Chondrocyte (in vitro differentiated cells): ENCODE data around the gene PTCD2. TPM values are rescaled to one million over a fixed set of nuclear protein-coding genes. Genes with fewer than 3 reads are reported as not detected.
A peak's percentile ranks its signal among the peaks of the same experiment; 100 is the strongest.

ENCODE experiments used
- DNase-seq: peaks from one replicate; pipeline ENCODE4 v3.0.0; 2021; ENCODE audit warnings: mixed read lengths, low spot score
- H3K27ac Mint-ChIP-seq: one replicate; pipeline ENCODE4 v1.8.0; 2021; ENCODE audit warnings: mild to moderate bottlenecking, moderate library complexity, mixed read lengths; ENCODE audit not compliant: unreplicated experiment
- H3K27me3 Mint-ChIP-seq: 2 replicates; pipeline ENCODE4 v1.8.0; 2021; ENCODE audit warnings: low read depth, mixed read lengths
- H3K36me3 Mint-ChIP-seq: 2 replicates; pipeline ENCODE4 v1.8.0; 2021; ENCODE audit warnings: low read depth, mixed read lengths
- H3K4me1 Mint-ChIP-seq: 2 replicates; pipeline ENCODE4 v1.8.0; 2021; ENCODE audit warnings: low read depth, mild to moderate bottlenecking, mixed read lengths
- H3K4me3 Mint-ChIP-seq: one replicate; pipeline ENCODE4 v1.8.0; 2021; ENCODE audit warnings: mild to moderate bottlenecking, moderate library complexity, mixed read lengths; ENCODE audit not compliant: unreplicated experiment
- H3K9me3 Mint-ChIP-seq: 2 replicates; pipeline ENCODE4 v1.8.0; 2021; ENCODE audit warnings: low read depth, mixed read lengths
- total RNA-seq: library from RNA; stranded (reverse); gene quantifications from 3 replicates; pipeline ENCODE4 v1.2.1, GENCODE V29; 2021
- TF ChIP-seq, protein P1 (sequence below): fragments of 200-600 bp; sonication (generic); IDR thresholded peaks from 2 replicates; pipeline ENCODE4 v1.5.0; 2021; ENCODE audit warnings: antibody characterized with exemption, mild to moderate bottlenecking, moderate library complexity

The PTCD2 gene
- total RNA-seq, 1 donor from 2014 or later = 8.5 TPM

GRCh38 chr5:72386639-72387038 is 66.5 kb downstream of the PTCD2 start:
- H3K9me3 Mint-ChIP-seq = no peaks in the 10 kb centered on the region
- TF ChIP-seq, protein P1, sequence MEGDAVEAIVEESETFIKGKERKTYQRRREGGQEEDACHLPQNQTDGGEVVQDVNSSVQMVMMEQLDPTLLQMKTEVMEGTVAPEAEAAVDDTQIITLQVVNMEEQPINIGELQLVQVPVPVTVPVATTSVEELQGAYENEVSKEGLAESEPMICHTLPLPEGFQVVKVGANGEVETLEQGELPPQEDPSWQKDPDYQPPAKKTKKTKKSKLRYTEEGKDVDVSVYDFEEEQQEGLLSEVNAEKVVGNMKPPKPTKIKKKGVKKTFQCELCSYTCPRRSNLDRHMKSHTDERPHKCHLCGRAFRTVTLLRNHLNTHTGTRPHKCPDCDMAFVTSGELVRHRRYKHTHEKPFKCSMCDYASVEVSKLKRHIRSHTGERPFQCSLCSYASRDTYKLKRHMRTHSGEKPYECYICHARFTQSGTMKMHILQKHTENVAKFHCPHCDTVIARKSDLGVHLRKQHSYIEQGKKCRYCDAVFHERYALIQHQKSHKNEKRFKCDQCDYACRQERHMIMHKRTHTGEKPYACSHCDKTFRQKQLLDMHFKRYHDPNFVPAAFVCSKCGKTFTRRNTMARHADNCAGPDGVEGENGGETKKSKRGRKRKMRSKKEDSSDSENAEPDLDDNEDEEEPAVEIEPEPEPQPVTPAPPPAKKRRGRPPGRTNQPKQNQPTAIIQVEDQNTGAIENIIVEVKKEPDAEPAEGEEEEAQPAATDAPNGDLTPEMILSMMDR = no peak
- DNase-seq = no peak
- no peaks in the 10 kb centered on the region for H3K27me3 Mint-ChIP-seq
- H3K27ac Mint-ChIP-seq = no peak overlapping the region
- H3K4me1 Mint-ChIP-seq = peaks cover 41% of the 10 kb centered on the region
- no peaks in the 10 kb centered on the region for H3K36me3 Mint-ChIP-seq
- no peak overlapping the region for H3K4me3 Mint-ChIP-seq

DNA sequence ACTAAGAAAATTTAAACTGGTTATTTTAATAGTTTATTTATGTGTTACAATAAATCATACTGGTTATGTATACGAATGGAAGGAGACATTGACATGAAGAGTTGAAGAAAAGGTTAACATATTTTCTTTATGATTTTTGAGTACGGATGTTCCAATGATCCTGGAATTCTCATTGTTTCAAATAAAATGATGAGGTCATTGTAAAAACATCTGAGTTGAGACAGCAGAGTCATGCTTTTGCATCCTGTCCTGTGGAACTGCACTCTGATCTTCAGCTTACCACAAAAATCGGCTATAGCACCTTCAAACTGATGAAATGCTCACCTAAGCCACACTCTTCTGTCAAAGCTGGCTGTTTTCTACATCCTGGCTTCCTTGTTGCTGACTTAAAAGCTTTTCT is 67.8 kb downstream of the PTCD2 start:
- H3K4me1 Mint-ChIP-seq = peaks cover 53% of the 10 kb centered on the region
- H3K9me3 Mint-ChIP-seq = no peaks in the 10 kb centered on the region
- TF ChIP-seq, protein P1 = no peak
- no peaks in the 10 kb centered on the region for H3K36me3 Mint-ChIP-seq
- no peak for DNase-seq
- no peak overlapping the region for H3K4me3 Mint-ChIP-seq
- H3K27me3 Mint-ChIP-seq = no peaks in the 10 kb centered on the region
- H3K27ac Mint-ChIP-seq = no peak overlapping the region

DNA sequence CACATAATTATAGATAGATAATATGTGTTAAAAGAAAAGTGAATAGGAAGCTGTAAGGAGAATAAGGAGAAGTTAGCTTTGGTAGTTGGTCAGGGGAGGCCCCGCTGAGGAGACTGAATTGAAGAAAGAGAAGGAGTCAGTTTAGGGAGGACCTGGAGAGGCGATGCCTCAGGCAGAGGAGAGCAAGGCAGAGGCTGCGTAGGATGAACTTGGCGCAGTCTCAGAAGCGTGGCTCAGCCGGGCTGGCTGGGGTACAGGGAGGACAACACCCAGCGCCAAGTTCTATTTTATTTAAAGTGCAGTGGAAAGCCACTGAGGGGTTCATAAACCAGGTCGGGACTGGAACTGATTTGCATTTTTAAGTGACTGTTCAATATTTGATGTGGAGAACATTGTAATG is 68.5 kb downstream of the PTCD2 start:
- Mint-ChIP-seq H3K4me3 (no peak overlapping the region), H3K9me3 (no peaks in the 10 kb centered on the region), H3K27me3 (no peaks in the 10 kb centered on the region), H3K36me3 (no peaks in the 10 kb centered on the region), H3K27ac (peak overlapping the region; percentile 52), H3K4me1 (peaks cover 53% of the 10 kb centered on the region)
- TF ChIP-seq, protein P1 = no peak
- DNase-seq = no peak

GRCh38 chr5:72390836-72391235 is 70.7 kb downstream of the PTCD2 start:
- Mint-ChIP-seq H3K4me3 (no peak overlapping the region), H3K27me3 (no peaks in the 10 kb centered on the region), H3K9me3 (no peaks in the 10 kb centered on the region)

DNA sequence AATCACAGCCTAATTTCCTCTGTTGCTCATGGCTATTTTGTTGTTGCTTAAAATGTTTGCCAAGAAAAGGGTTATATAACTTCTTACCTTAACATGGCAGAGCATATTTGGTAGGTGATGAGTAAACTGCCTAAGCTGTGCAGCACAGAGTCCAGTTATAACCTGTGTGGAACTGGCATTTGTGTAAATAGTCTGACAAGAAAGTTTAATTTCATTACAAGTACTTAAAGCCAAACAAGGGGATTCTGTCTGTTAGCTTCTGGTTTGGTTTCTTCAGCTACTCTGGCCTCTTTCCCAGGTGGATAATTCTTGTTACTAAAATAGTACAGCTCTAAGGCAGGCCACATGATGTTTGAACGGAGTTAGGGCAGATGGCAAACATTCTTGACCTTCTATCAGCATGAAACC is 72.2 kb downstream of the PTCD2 start:
- no peak overlapping the region for H3K27ac Mint-ChIP-seq
- DNase-seq = no peak
- TF ChIP-seq, protein P1 = no peak
- no peaks in the 10 kb centered on the region for H3K27me3 Mint-ChIP-seq
- H3K36me3 Mint-ChIP-seq = no peaks in the 10 kb centered on the region
- H3K9me3 Mint-ChIP-seq = no peaks in the 10 kb centered on the region
- peaks cover 47% of the 10 kb centered on the region for H3K4me1 Mint-ChIP-seq
- no peak overlapping the region for H3K4me3 Mint-ChIP-seq

More at GRCh38 chr5:72390836-72391235, 70.7 kb downstream of the PTCD2 start:
- TF ChIP-seq, protein P1 = no peak
- DNase-seq = no peak
- no peaks in the 10 kb centered on the region for H3K36me3 Mint-ChIP-seq
- peaks cover 56% of the 10 kb centered on the region for H3K4me1 Mint-ChIP-seq
- peak overlapping the region; percentile 42 for H3K27ac Mint-ChIP-seq
